Uterus (tissue), 4 donors: Measurements from ENCODE around the gene BAZ1B. TPM values are rescaled to one million over a fixed set of nuclear protein-coding genes. Genes with fewer than 3 reads are reported as not detected.
"Not testable (repeated sequence)": the region's sequence is repeated elsewhere in the genome, so short reads cannot be mapped to it uniquely, and the experiment has no call there.

Experiments used
- DNase-seq, 2 donors: peaks; one replicate each; pipeline ENCODE4 v3.0.0-alpha.2; 2019 to 2020
- H3K27ac ChIP-seq, 2 donors: fragments of 200-600 bp; sonication (generic); 1 replicate in 1 of 2; 2 replicates in 1 of 2; pipeline ENCODE4 v1.5.1; 2016 to 2018
- H3K27me3 ChIP-seq, 2 donors: fragments of 200-600 bp; sonication (generic); one replicate each; pipeline ENCODE4 v1.5.1; 2018 to 2019; ENCODE audit warnings: control low read depth in 1 of 2
- H3K36me3 ChIP-seq, 2 donors: fragments of 200-600 bp; sonication (generic); one replicate each; pipeline ENCODE4 v1.5.1; 2019; ENCODE audit warnings: control low read depth in 1 of 2
- H3K4me1 ChIP-seq, 2 donors: fragments of 200-600 bp; sonication (generic); one replicate each; pipeline ENCODE4 v1.5.1; 2018 to 2019; ENCODE audit warnings: control low read depth in 1 of 2
- H3K4me3 ChIP-seq, 2 donors: fragments of 200-600 bp; sonication (generic); 1 replicate in 1 of 2; 2 replicates in 1 of 2; pipeline ENCODE4 v1.5.1; 2018 to 2019; ENCODE audit warnings: mild to moderate bottlenecking in 1 of 2
- H3K9me3 ChIP-seq, 2 donors: fragments of 200-600 bp; sonication (generic); one replicate each; pipeline ENCODE4 v1.5.1; 2019; ENCODE audit warnings: control low read depth in 1 of 2
- CTCF ChIP-seq, 4 experiments: fragments of 200-600 bp in 2 of 4; fragments of 450-650 bp in 2 of 4; sonication (generic) in 2 of 4; IDR thresholded peaks; one replicate each; pipeline ENCODE4 v1.5.1; 2016 to 2019; ENCODE audit warnings: antibody characterized with exemption in 4 of 4, mild to moderate bottlenecking in 2 of 4, moderate library complexity in 1 of 4
- POLR2A ChIP-seq, 2 donors: fragments of 450-650 bp; IDR thresholded peaks; one replicate each; pipeline ENCODE4 v1.6.1; 2016; ENCODE audit warnings: antibody characterized with exemption in 2 of 2, mild to moderate bottlenecking in 1 of 2, moderate library complexity in 1 of 2
- intact Hi-C: fragments of 100-400 bp; cut with DNase I; formaldehyde crosslinking; loops from one replicate; pipeline ENCODE4 v1.15.1; 2023; ENCODE audit warnings: low total_unique reads
- total RNA-seq, 4 donors: library from RNA; depleted of rRNA in 3 of 4; stranded (reverse); fragments of >200 nt in 3 of 4; gene quantifications; one replicate each; pipeline versions ENCODE4 v1.1.0 to v1.2.4, GENCODE V29; 2014 to 2023
- donor health status: DM: yes; HTN: yes; CAD: no.

The BAZ1B gene
- total RNA-seq, 4 donors from 2014 or later, result 29.5 to 79.5 (median 59.8) TPM

- TF ChIP-seq POLR2A (IDR thresholded peaks at IDR 0.05) (peak in 1 of 2 donors; percentile 79), CTCF (IDR thresholded peaks at IDR 0.05) (peak in 1 of 4 experiments; percentile 10)
- DNase-seq, result peak; percentile 49 to 70
- Histone ChIP-seq H3K4me1 (no peaks in the 10 kb centered on the region), H3K9me3 (no peaks in the 10 kb centered on the region), H3K36me3 (no peaks in the 10 kb centered on the region), H3K4me3 (peak within 1 kb of the TSS; percentile 58 to 90), H3K27me3 (no peaks in the 10 kb centered on the region), H3K27ac (peak within 1 kb of the TSS; percentile 99)
- intact Hi-C loops, result no loop called here
These were observed 35.5 kb upstream of the BAZ1B start, which contains the start of gene BCL7B for GRCh38 chr7:73557397-73558257. BCL7B (minus strand) TSS chr7:73557690; CDS start chr7:73557578, 112 bp downstream.

- intact Hi-C loops, result no loop called here
- DNase-seq, result peak; percentile 88 to 91
- no peaks in the 10 kb centered on the region for H3K9me3 ChIP-seq
- H3K36me3 ChIP-seq, result no peaks in the 10 kb centered on the region
- TF ChIP-seq CTCF (IDR thresholded peaks at IDR 0.05) (no peak), POLR2A (IDR thresholded peaks at IDR 0.05) (no peak)
- no peaks in the 10 kb centered on the region for H3K27me3 ChIP-seq
- no peaks in the 10 kb centered on the region for H3K4me1 ChIP-seq
- H3K27ac ChIP-seq, result peak overlapping the region; percentile 99
- H3K4me3 ChIP-seq, result peak overlapping the region; percentile 58 to 90
These were observed 35.0 kb upstream of the BAZ1B start for GRCh38 chr7:73557108-73557396.

- no peaks in the 10 kb centered on the region for H3K27me3 ChIP-seq
- H3K36me3 ChIP-seq, result no peaks in the 10 kb centered on the region
- no peak for DNase-seq
- H3K4me3 ChIP-seq, result peak overlapping the region; percentile 58 to 90
- TF ChIP-seq POLR2A (IDR thresholded peaks at IDR 0.05) (no peak), CTCF (IDR thresholded peaks at IDR 0.05) (no peak)
- no peaks in the 10 kb centered on the region for H3K4me1 ChIP-seq
- H3K9me3 ChIP-seq, result no peaks in the 10 kb centered on the region
- peak overlapping the region; percentile 99 for H3K27ac ChIP-seq
- intact Hi-C loops, result no loop called here
These were observed 34.4 kb upstream of the BAZ1B start for GRCh38 chr7:73556208-73557107.

GRCh38 chr7:73555411-73555982, 33.4 kb upstream of the BAZ1B start:
- no peak overlapping the region for H3K4me3 ChIP-seq
- TF ChIP-seq CTCF (IDR thresholded peaks at IDR 0.05), result no peak
- TF ChIP-seq POLR2A (IDR thresholded peaks at IDR 0.05), result no peak
- no peaks in the 10 kb centered on the region for H3K4me1 ChIP-seq
- H3K27ac ChIP-seq, result peak overlapping the region in 1 of 2 donors; percentile 99
- no peaks in the 10 kb centered on the region for H3K36me3 ChIP-seq
- intact Hi-C loops, result no loop called here
- no peaks in the 10 kb centered on the region for H3K9me3 ChIP-seq
- H3K27me3 ChIP-seq, result no peaks in the 10 kb centered on the region
- DNase-seq, result no peak

GRCh38 chr7:73550093-73550492, 28.0 kb upstream of the BAZ1B start:
- intact Hi-C loops, H3K27me3 ChIP-seq, H3K27ac ChIP-seq, H3K9me3 ChIP-seq, H3K36me3 ChIP-seq, DNase-seq, H3K4me1 ChIP-seq, H3K4me3 ChIP-seq: not testable (repeated sequence)
